Keratinocyte (primary cell): ENCODE data around the gene CLSTN2. TPM values are rescaled to one million over a fixed set of nuclear protein-coding genes. Genes with fewer than 3 reads are reported as not detected.
A peak's percentile ranks its signal among the peaks of the same experiment; 100 is the strongest.

Experiments used
- DNase-seq: peaks from one replicate; pipeline ENCODE4 v3.0.0-alpha.2; 2011; ENCODE audit warnings: low read depth, missing footprints, low spot score
- FAIRE-seq: peaks from 2 replicates; lab custom pipeline; 2011; peaks lifted over from hg19 to GRCh38; lab: Jason Lieb, UNC
- H2AFZ ChIP-seq: 2 replicates; pipeline ENCODE4 v1.6.0; 2012; ENCODE audit warnings: low read length, control low read depth, inconsistent platforms; ENCODE audit not compliant: control insufficient read depth
- H3K27ac ChIP-seq: 2 replicates; pipeline ENCODE4 v1.5.1; 2011; ENCODE audit warnings: low read length; ENCODE audit not compliant: control insufficient read depth, insufficient read depth
- H3K27me3 ChIP-seq: 3 replicates; pipeline ENCODE4 v1.6.0; 2011; ENCODE audit warnings: low read length; ENCODE audit not compliant: control insufficient read depth, insufficient read depth; ENCODE audit errors: extremely low read depth
- H3K36me3 ChIP-seq, 2 experiments: 2 replicates in 1 of 2; 3 replicates in 1 of 2; pipeline ENCODE4 v1.5.1; 2011; ENCODE audit warnings: low read length in 2 of 2, mild to moderate bottlenecking in 1 of 2; ENCODE audit not compliant: control insufficient read depth in 2 of 2, insufficient read depth in 2 of 2; ENCODE audit errors: extremely low read depth in 1 of 2
- H3K4me1 ChIP-seq: 3 replicates; pipeline ENCODE4 v1.5.1; 2011; ENCODE audit warnings: low read length; ENCODE audit not compliant: control insufficient read depth, insufficient read depth; ENCODE audit errors: extremely low read depth
- H3K4me2 ChIP-seq: 3 replicates; pipeline ENCODE4 v1.6.0; 2011; ENCODE audit warnings: low read depth, low read length; ENCODE audit not compliant: control insufficient read depth, insufficient read depth; ENCODE audit errors: extremely low read depth
- H3K4me3 ChIP-seq, 3 experiments: fragments of 200-600 bp in 1 of 3; sonication (generic) in 1 of 3; 2 replicates in 2 of 3; 3 replicates in 1 of 3; pipeline ENCODE4 v1.5.1; 2011 to 2016; ENCODE audit warnings: low read length in 3 of 3, mild to moderate bottlenecking in 3 of 3, control low read depth in 2 of 3, inconsistent platforms in 1 of 3, low read depth in 1 of 3, mixed read lengths in 1 of 3, mixed run types in 1 of 3, moderate library complexity in 1 of 3; ENCODE audit not compliant: control insufficient read depth in 2 of 3, insufficient read depth in 2 of 3; ENCODE audit errors: extremely low read depth in 1 of 3
- H3K79me2 ChIP-seq: 2 replicates; pipeline ENCODE4 v1.6.0; 2012; ENCODE audit warnings: low read length; ENCODE audit not compliant: control insufficient read depth, insufficient read depth
- H3K9ac ChIP-seq: 3 replicates; pipeline ENCODE4 v1.6.0; 2011; ENCODE audit warnings: low read length; ENCODE audit not compliant: control insufficient read depth, insufficient read depth; ENCODE audit errors: extremely low read depth
- H3K9me1 ChIP-seq: 3 replicates; pipeline ENCODE4 v1.6.0; 2011; ENCODE audit warnings: low read length; ENCODE audit not compliant: control insufficient read depth, insufficient read depth; ENCODE audit errors: extremely low read depth
- H3K9me3 ChIP-seq: 2 replicates; pipeline ENCODE4 v1.5.1; 2012; ENCODE audit warnings: low read depth, low read length; ENCODE audit not compliant: control insufficient read depth
- H4K20me1 ChIP-seq: 3 replicates; pipeline ENCODE4 v1.6.0; 2011; ENCODE audit warnings: low read length; ENCODE audit not compliant: control insufficient read depth, insufficient read depth; ENCODE audit errors: extremely low read depth
- EZH2 ChIP-seq: IDR thresholded peaks from one replicate; pipeline ENCODE4 v1.6.1; 2012; ENCODE audit warnings: inconsistent platforms, mild to moderate bottlenecking, low read length, moderate library complexity
- dilution Hi-C: fragments of 300-500 bp; cut with MboI; formaldehyde crosslinking; loops from one replicate; pipeline ENCODE4 v1.7.0; 2020; ENCODE audit warnings: low sequenced_read_pairs; ENCODE audit not compliant: extremely low pct_ligation_motif_present
- polyA plus RNA-seq, 5 experiments: library from polyadenylated mRNA; depleted of rRNA in 3 of 5; stranded (reverse) in 3 of 5; stranded (forward) in 1 of 5; unstranded in 1 of 5; fragments of >200 nt; gene quantifications; 1 replicate in 1 of 5; 2 replicates in 3 of 5; 3 replicates in 1 of 5; pipeline versions ENCODE4 v1.2.1 to v1.2.3, GENCODE V29; 2011 to 2012; ENCODE audit warnings: missing spikeins in 2 of 5, low read depth in 1 of 5, low replicate concordance in 1 of 5
- TF ChIP-seq, protein P1 (sequence below), 3 experiments: IDR thresholded peaks in 1 of 3; conservative IDR thresholded peaks in 1 of 3; optimal IDR thresholded peaks in 1 of 3; 2 replicates in 2 of 3; 3 replicates in 1 of 3; pipeline versions ENCODE3 to v1.5.1; 2011; ENCODE audit warnings: low read length in 3 of 3, mild to moderate bottlenecking in 3 of 3, moderate library complexity in 2 of 3, control low read depth in 1 of 3, inconsistent platforms in 1 of 3; ENCODE audit not compliant: insufficient read depth in 2 of 3; ENCODE audit errors: extremely low read depth in 1 of 3

Gene CLSTN2
- polyA plus RNA-seq, 1 donor (not counting 4 experiments of a cell fraction or from before 2014, with no cell fraction given), result 0.09 TPM

DNA sequence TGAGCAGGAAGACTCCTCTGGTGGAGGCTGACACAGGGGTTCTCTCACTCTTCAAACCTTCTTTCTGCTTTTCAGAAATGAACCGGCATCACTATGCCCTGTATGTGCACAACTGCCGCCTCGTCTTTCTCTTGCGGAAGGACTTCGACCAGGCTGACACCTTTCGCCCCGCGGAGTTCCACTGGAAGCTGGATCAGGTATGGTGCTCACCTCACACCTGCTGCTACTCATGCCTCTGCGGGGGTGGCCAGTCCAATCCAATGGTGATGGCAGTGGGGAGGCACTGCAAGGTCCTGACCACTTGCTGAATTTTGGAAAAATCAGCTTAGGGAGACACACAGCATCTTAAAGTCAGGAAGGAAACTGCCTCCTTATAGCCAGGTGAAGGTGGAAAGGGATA is 531.5 kb downstream of the CLSTN2 start:
- FAIRE-seq, result no peak
- DNase-seq, result no peak
- Histone ChIP-seq H2AFZ (no peak overlapping the region), H3K27ac (no peak overlapping the region), H3K9me3 (no peaks in the 10 kb centered on the region), H3K4me2 (no peak overlapping the region), H3K4me1 (no peaks in the 10 kb centered on the region), H3K9ac (no peak overlapping the region), H3K36me3 (no peaks in the 10 kb centered on the region), H3K9me1 (no peaks in the 10 kb centered on the region), H3K79me2 (no peaks in the 10 kb centered on the region), H3K4me3 (no peak overlapping the region), H3K27me3 (no peaks in the 10 kb centered on the region), H4K20me1 (no peaks in the 10 kb centered on the region)
- TF ChIP-seq EZH2, result no peak
- TF ChIP-seq, protein P1, sequence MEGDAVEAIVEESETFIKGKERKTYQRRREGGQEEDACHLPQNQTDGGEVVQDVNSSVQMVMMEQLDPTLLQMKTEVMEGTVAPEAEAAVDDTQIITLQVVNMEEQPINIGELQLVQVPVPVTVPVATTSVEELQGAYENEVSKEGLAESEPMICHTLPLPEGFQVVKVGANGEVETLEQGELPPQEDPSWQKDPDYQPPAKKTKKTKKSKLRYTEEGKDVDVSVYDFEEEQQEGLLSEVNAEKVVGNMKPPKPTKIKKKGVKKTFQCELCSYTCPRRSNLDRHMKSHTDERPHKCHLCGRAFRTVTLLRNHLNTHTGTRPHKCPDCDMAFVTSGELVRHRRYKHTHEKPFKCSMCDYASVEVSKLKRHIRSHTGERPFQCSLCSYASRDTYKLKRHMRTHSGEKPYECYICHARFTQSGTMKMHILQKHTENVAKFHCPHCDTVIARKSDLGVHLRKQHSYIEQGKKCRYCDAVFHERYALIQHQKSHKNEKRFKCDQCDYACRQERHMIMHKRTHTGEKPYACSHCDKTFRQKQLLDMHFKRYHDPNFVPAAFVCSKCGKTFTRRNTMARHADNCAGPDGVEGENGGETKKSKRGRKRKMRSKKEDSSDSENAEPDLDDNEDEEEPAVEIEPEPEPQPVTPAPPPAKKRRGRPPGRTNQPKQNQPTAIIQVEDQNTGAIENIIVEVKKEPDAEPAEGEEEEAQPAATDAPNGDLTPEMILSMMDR (optimal IDR thresholded peaks at IDR 0.05 in 1 of 3, IDR thresholded peaks at IDR 0.05 in 1 of 3, conservative IDR thresholded peaks at IDR 0.05 in 1 of 3; ENCODE audit: extremely low read depth in 1 of 3, insufficient read depth in 2 of 3, low read length in 3 of 3), result no peak
- dilution Hi-C loops, result no loop called here

DNA sequence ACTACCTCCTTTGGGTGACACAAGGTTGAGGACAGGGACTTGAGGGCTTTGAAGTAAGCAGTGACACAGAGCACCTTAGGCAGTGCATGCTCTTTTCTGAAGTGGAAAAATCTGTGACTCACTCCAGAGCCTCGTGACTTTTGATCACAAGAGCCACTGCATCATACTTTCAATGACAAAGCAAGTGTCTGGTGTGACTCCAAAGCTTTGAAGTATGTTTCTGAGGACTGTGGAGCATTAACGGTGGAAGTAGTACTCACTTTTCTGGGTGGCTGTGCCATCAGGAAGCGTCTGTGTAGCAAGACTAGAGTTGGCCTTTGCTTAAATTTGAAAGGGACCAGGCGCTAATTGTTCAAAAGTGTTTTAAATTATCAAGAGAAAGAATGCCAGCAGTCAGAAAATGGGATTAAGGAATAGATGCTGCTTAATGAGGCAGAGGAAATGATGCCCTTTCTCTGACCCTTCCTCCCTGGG is 532.2 kb downstream of the CLSTN2 start:
- no peaks in the 10 kb centered on the region for H3K4me1 ChIP-seq
- no peak overlapping the region for H3K4me3 ChIP-seq
- no peaks in the 10 kb centered on the region for H4K20me1 ChIP-seq
- H3K27me3 ChIP-seq, result no peaks in the 10 kb centered on the region
- H3K4me2 ChIP-seq, result no peak overlapping the region
- DNase-seq (no peak), FAIRE-seq (peak; percentile 13)
- dilution Hi-C loops, result no loop called here
- no peak overlapping the region for H3K27ac ChIP-seq
- H2AFZ ChIP-seq, result no peak overlapping the region
- H3K9ac ChIP-seq, result no peak overlapping the region
- no peaks in the 10 kb centered on the region for H3K9me1 ChIP-seq
- H3K36me3 ChIP-seq, result no peaks in the 10 kb centered on the region
- H3K9me3 ChIP-seq, result no peaks in the 10 kb centered on the region
- TF ChIP-seq, protein P1 (optimal IDR thresholded peaks at IDR 0.05 in 1 of 3, IDR thresholded peaks at IDR 0.05 in 1 of 3, conservative IDR thresholded peaks at IDR 0.05 in 1 of 3; ENCODE audit: extremely low read depth in 1 of 3, insufficient read depth in 2 of 3, low read length in 3 of 3), result no peak
- no peak for TF ChIP-seq EZH2
- H3K79me2 ChIP-seq, result no peaks in the 10 kb centered on the region
